Measurements from ENCODE around the gene CD93. TPM values are rescaled to one million over a fixed set of nuclear protein-coding genes. Genes with fewer than 3 reads are reported as not detected.
A peak's percentile ranks its signal among the peaks of the same experiment; 100 is the strongest.

CD93 gene
- total RNA-seq, 1 experiment from 2014 or later: not detected

- no peak overlapping the region for H3K4me2 ChIP-seq (ENCODE audit: low read depth, low read length, poor library complexity, severe bottlenecking)
- H3K9ac ChIP-seq (ENCODE audit: low read length): no peak overlapping the region
- no peaks in the 10 kb centered on the region for H3K9me3 ChIP-seq (ENCODE audit: low read length)
- no peaks in the 10 kb centered on the region for H3K9me2 ChIP-seq (replicated peaks; ENCODE audit: insufficient read depth, low read length)
- H4K20me1 ChIP-seq (ENCODE audit: insufficient read depth, low read depth, low read length): no peaks in the 10 kb centered on the region
- no peaks in the 10 kb centered on the region for H3K27me3 ChIP-seq (ENCODE audit: low read length)
- no peak for DNase-seq
- H3K79me2 ChIP-seq (ENCODE audit: low read length): no peaks in the 10 kb centered on the region
- 0 out of 2 replicates have a peak overlapping the region, but pooled peaks have one; percentile 21 for H2AFZ ChIP-seq (ENCODE audit: low read length)
- peaks cover 26% of the 10 kb centered on the region for H3K4me1 ChIP-seq (ENCODE audit: low read length)
- no peak overlapping the region for H3K27ac ChIP-seq (ENCODE audit: low read length)
- H3K4me3 ChIP-seq (ENCODE audit: low read length): no peak overlapping the region
- H3K36me3 ChIP-seq (ENCODE audit: insufficient read depth, low read length): no peaks in the 10 kb centered on the region
Measured at GRCh38 chr20:23086931-23087411, 847 bp upstream of the CD93 start.

- Histone ChIP-seq H3K9ac (ENCODE audit: low read length) (no peak overlapping the region), H3K4me1 (ENCODE audit: low read length) (peaks cover 36% of the 10 kb centered on the region), H3K4me3 (ENCODE audit: low read length) (no peak overlapping the region), H3K9me3 (ENCODE audit: low read length) (no peaks in the 10 kb centered on the region), H3K36me3 (ENCODE audit: insufficient read depth, low read length) (no peaks in the 10 kb centered on the region), H3K4me2 (ENCODE audit: low read depth, low read length, poor library complexity, severe bottlenecking) (no peak overlapping the region), H3K79me2 (ENCODE audit: low read length) (no peaks in the 10 kb centered on the region), H3K27ac (ENCODE audit: low read length) (no peak overlapping the region), H2AFZ (ENCODE audit: low read length) (no peak overlapping the region), H4K20me1 (ENCODE audit: insufficient read depth, low read depth, low read length) (no peaks in the 10 kb centered on the region), H3K9me2 (replicated peaks; ENCODE audit: insufficient read depth, low read length) (no peaks in the 10 kb centered on the region), H3K27me3 (ENCODE audit: low read length) (no peaks in the 10 kb centered on the region)
- no peak for DNase-seq
Measured at GRCh38 chr20:23085436-23086055, 578 bp downstream of the CD93 start.

GRCh38 chr20:23084845-23085365 is 1.2 kb downstream of the CD93 start:
- H3K4me1 ChIP-seq (ENCODE audit: low read length): peaks cover 42% of the 10 kb centered on the region
- no peak overlapping the region for H3K4me2 ChIP-seq (ENCODE audit: low read depth, low read length, poor library complexity, severe bottlenecking)
- H4K20me1 ChIP-seq (ENCODE audit: insufficient read depth, low read depth, low read length): no peaks in the 10 kb centered on the region
- no peaks in the 10 kb centered on the region for H3K79me2 ChIP-seq (ENCODE audit: low read length)
- no peaks in the 10 kb centered on the region for H3K36me3 ChIP-seq (ENCODE audit: insufficient read depth, low read length)
- no peak overlapping the region for H2AFZ ChIP-seq (ENCODE audit: low read length)
- H3K27me3 ChIP-seq (ENCODE audit: low read length): no peaks in the 10 kb centered on the region
- no peak overlapping the region for H3K4me3 ChIP-seq (ENCODE audit: low read length)
- DNase-seq: no peak
- no peak overlapping the region for H3K9ac ChIP-seq (ENCODE audit: low read length)
- no peaks in the 10 kb centered on the region for H3K9me2 ChIP-seq (replicated peaks; ENCODE audit: insufficient read depth, low read length)
- H3K9me3 ChIP-seq (ENCODE audit: low read length): no peaks in the 10 kb centered on the region
- H3K27ac ChIP-seq (ENCODE audit: low read length): no peak overlapping the region

- Histone ChIP-seq H3K4me2 (ENCODE audit: low read depth, low read length, poor library complexity, severe bottlenecking) (no peak overlapping the region), H2AFZ (ENCODE audit: low read length) (no peak overlapping the region), H3K4me3 (ENCODE audit: low read length) (no peak overlapping the region), H3K9ac (ENCODE audit: low read length) (no peak overlapping the region), H4K20me1 (ENCODE audit: insufficient read depth, low read depth, low read length) (no peaks in the 10 kb centered on the region), H3K4me1 (ENCODE audit: low read length) (peaks cover 48% of the 10 kb centered on the region), H3K36me3 (ENCODE audit: insufficient read depth, low read length) (no peaks in the 10 kb centered on the region), H3K27me3 (ENCODE audit: low read length) (no peaks in the 10 kb centered on the region), H3K27ac (ENCODE audit: low read length) (no peak overlapping the region), H3K9me2 (replicated peaks; ENCODE audit: insufficient read depth, low read length) (no peaks in the 10 kb centered on the region), H3K79me2 (ENCODE audit: low read length) (no peaks in the 10 kb centered on the region), H3K9me3 (ENCODE audit: low read length) (no peaks in the 10 kb centered on the region)
- DNase-seq: no peak
Measured at GRCh38 chr20:23084282-23084844, 1.8 kb downstream of the CD93 start.

- Histone ChIP-seq H3K4me3 (ENCODE audit: low read length) (no peak overlapping the region), H3K4me2 (ENCODE audit: low read depth, low read length, poor library complexity, severe bottlenecking) (no peak overlapping the region), H4K20me1 (ENCODE audit: insufficient read depth, low read depth, low read length) (no peaks in the 10 kb centered on the region), H3K4me1 (ENCODE audit: low read length) (peaks cover 51% of the 10 kb centered on the region), H3K9me2 (replicated peaks; ENCODE audit: insufficient read depth, low read length) (no peaks in the 10 kb centered on the region), H3K79me2 (ENCODE audit: low read length) (no peaks in the 10 kb centered on the region), H3K36me3 (ENCODE audit: insufficient read depth, low read length) (no peaks in the 10 kb centered on the region), H3K27ac (ENCODE audit: low read length) (no peak overlapping the region), H3K9ac (ENCODE audit: low read length) (no peak overlapping the region), H2AFZ (ENCODE audit: low read length) (no peak overlapping the region), H3K27me3 (ENCODE audit: low read length) (no peaks in the 10 kb centered on the region), H3K9me3 (ENCODE audit: low read length) (no peaks in the 10 kb centered on the region)
- DNase-seq: no peak
Measured at GRCh38 chr20:23083553-23084220, 2.4 kb downstream of the CD93 start.

- Histone ChIP-seq H3K9me2 (replicated peaks; ENCODE audit: insufficient read depth, low read length) (no peaks in the 10 kb centered on the region), H3K36me3 (ENCODE audit: insufficient read depth, low read length) (no peaks in the 10 kb centered on the region), H3K9me3 (ENCODE audit: low read length) (no peaks in the 10 kb centered on the region), H2AFZ (ENCODE audit: low read length) (no peak overlapping the region), H3K79me2 (ENCODE audit: low read length) (no peaks in the 10 kb centered on the region), H3K4me3 (ENCODE audit: low read length) (no peak overlapping the region), H3K9ac (ENCODE audit: low read length) (no peak overlapping the region), H3K27ac (ENCODE audit: low read length) (no peak overlapping the region), H3K4me2 (ENCODE audit: low read depth, low read length, poor library complexity, severe bottlenecking) (peak overlapping the region; percentile 4), H3K27me3 (ENCODE audit: low read length) (no peaks in the 10 kb centered on the region), H4K20me1 (ENCODE audit: insufficient read depth, low read depth, low read length) (no peaks in the 10 kb centered on the region), H3K4me1 (ENCODE audit: low read length) (peaks cover 51% of the 10 kb centered on the region)
- no peak for DNase-seq
Measured at GRCh38 chr20:23082846-23083552, 3.1 kb downstream of the CD93 start.

- Histone ChIP-seq H3K9me3 (ENCODE audit: low read length) (no peaks in the 10 kb centered on the region), H3K9me2 (replicated peaks; ENCODE audit: insufficient read depth, low read length) (no peaks in the 10 kb centered on the region), H3K27me3 (ENCODE audit: low read length) (no peaks in the 10 kb centered on the region), H3K4me3 (ENCODE audit: low read length) (no peak overlapping the region), H3K9ac (ENCODE audit: low read length) (no peak overlapping the region), H3K27ac (ENCODE audit: low read length) (no peak overlapping the region), H3K36me3 (ENCODE audit: insufficient read depth, low read length) (no peaks in the 10 kb centered on the region), H3K79me2 (ENCODE audit: low read length) (no peaks in the 10 kb centered on the region), H3K4me1 (ENCODE audit: low read length) (peaks cover 41% of the 10 kb centered on the region), H4K20me1 (ENCODE audit: insufficient read depth, low read depth, low read length) (no peaks in the 10 kb centered on the region), H2AFZ (ENCODE audit: low read length) (peak overlapping the region; percentile 43), H3K4me2 (ENCODE audit: low read depth, low read length, poor library complexity, severe bottlenecking) (no peak overlapping the region)
- DNase-seq: no peak
Measured at GRCh38 chr20:23081263-23081819, 4.8 kb downstream of the CD93 start.

Data from Karpas-422 (cell line).